Transverse colon (tissue), 4 donors: ENCODE measurements around the gene CATSPERD. TPM values are rescaled to one million over a fixed set of nuclear protein-coding genes. Genes with fewer than 3 reads are reported as not detected.

Experiments used
- DNase-seq: peaks from one replicate; pipeline ENCODE4 v3.0.0-alpha.2; 2019
- H3K27ac ChIP-seq, 4 donors: fragments of 200-600 bp; sonication (generic); 2 replicates each; pipeline ENCODE4 v1.5.1; 2016 to 2018; ENCODE audit warnings: inconsistent platforms in 4 of 4
- H3K27me3 ChIP-seq: fragments of 200-600 bp; sonication (generic); 2 replicates; pipeline ENCODE4 v1.5.1; 2017; ENCODE audit warnings: inconsistent platforms
- H3K36me3 ChIP-seq, 4 donors: fragments of 200-600 bp; sonication (generic); 2 replicates each; pipeline ENCODE4 v1.5.1; 2017 to 2019; ENCODE audit warnings: inconsistent platforms in 4 of 4
- H3K4me1 ChIP-seq, 4 donors: fragments of 200-600 bp; sonication (generic); 2 replicates each; pipeline ENCODE4 v1.5.1; 2017 to 2020; ENCODE audit warnings: inconsistent platforms in 4 of 4
- H3K4me3 ChIP-seq, 4 donors: fragments of 200-600 bp; sonication (generic); 1 replicate in 1 of 4; 2 replicates in 3 of 4; pipeline versions ENCODE4 v1.5.1 to v1.6.1; 2017 to 2019; ENCODE audit warnings: inconsistent platforms in 4 of 4
- H3K9me3 ChIP-seq, 2 donors: fragments of 200-600 bp; sonication (generic); 2 replicates each; pipeline ENCODE4 v1.5.1; 2017 to 2019; ENCODE audit warnings: inconsistent platforms in 2 of 2
- CTCF ChIP-seq, 5 experiments: fragments of 200-600 bp in 3 of 5; fragments of 450-650 bp in 2 of 5; sonication (generic) in 3 of 5; IDR thresholded peaks; 1 replicate in 2 of 5; 2 replicates in 3 of 5; pipeline ENCODE4 v1.5.1; 2016 to 2017; ENCODE audit warnings: antibody characterized with exemption in 5 of 5, inconsistent platforms in 3 of 5, mild to moderate bottlenecking in 2 of 5, moderate library complexity in 1 of 5
- EP300 ChIP-seq: sonication (generic); formaldehyde crosslinking; IDR thresholded peaks from one replicate; pipeline ENCODE4 v1.6.1; 2017; ENCODE audit warnings: antibody characterized with exemption, low read depth
- POLR2A ChIP-seq: fragments of 450-650 bp; IDR thresholded peaks from one replicate; pipeline ENCODE4 v1.6.1; 2016; ENCODE audit warnings: antibody characterized with exemption, mild to moderate bottlenecking, moderate library complexity
- POLR2AphosphoS5 ChIP-seq, 3 donors: sonication (generic); formaldehyde crosslinking; IDR thresholded peaks; one replicate each; pipeline ENCODE4 v1.6.1; 2016; ENCODE audit warnings: antibody characterized with exemption in 3 of 3
- WGBS, 2 donors: methylation state at CpG; one replicate each; pipeline ENCODE4 v1.1.5; 2018; ENCODE audit warnings: low coverage in 1 of 2; 5-methylcytosine and 5-hydroxymethylcytosine counted together
- in situ Hi-C, 4 donors: fragments of 200-750 bp; cut with MboI; loops; one replicate each; pipeline versions ENCODE4 v1.15.0 to v1.15.1; 2017; ENCODE audit warnings: low sequenced_read_pairs in 3 of 4, low pct_ligation_motif_present in 1 of 4, low pct_unique_long_range_greater_than_20kb in 1 of 4
- intact Hi-C: fragments of 100-400 bp; cut with DNase I; formaldehyde crosslinking; loops from one replicate; pipeline ENCODE4 v1.15.1; 2023; ENCODE audit warnings: low total_unique reads
- total RNA-seq, 4 donors: library from RNA; depleted of rRNA; stranded (reverse); fragments of >200 nt; gene quantifications; one replicate each; pipeline ENCODE4 v1.1.0, GENCODE V29; 2016

The CATSPERD gene
- total RNA-seq, 4 donors from 2014 or later = not detected

DNA sequence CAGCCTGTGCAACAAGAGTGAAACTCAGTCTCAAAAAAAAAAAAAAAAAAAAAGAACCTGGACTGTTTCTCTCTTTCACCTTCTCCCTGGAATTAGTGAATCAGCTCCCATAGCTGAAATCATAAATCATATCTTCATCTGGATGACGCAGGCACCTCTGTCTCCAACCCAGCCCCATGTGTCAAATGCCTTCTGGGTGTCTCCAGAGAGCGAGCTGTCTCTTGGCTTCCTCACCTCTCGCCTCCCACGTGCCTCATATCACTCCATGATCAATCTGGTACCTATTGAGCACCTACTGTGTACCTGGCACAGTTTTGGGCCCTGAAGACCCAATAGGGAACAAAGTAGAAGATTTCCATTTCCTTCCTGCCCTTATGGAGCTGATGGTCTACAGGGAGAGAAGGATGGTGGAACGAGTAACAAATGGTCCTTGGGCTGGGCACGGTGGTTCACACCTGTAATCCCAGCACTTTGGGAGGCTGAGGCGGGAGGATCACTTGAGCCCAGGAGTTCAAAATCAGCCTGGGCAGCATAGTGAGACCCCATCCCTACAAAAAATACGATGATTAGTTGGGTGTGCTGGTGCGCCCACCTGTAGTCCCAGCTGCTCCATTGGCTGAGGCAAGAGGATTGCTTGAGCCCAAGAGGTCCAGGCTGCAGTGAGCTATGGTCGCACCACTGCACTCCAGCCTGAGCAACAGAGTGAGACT is 37.1 kb upstream of the CATSPERD start:
- 80 to 94% methylated on average over 5 to 10 of the region's 10 CpGs for WGBS, 2 donors
- no peak for DNase-seq
- no peaks in the 10 kb centered on the region for H3K27me3 ChIP-seq

GRCh38 chr19:5684694-5685430 is 35.6 kb upstream of the CATSPERD start:
- no peak for DNase-seq
- no peaks in the 10 kb centered on the region for H3K9me3 ChIP-seq
- H3K36me3 ChIP-seq = no peaks in the 10 kb centered on the region
- 91% methylated on average over 18 of the region's 22 CpGs; no CpG with 5 or more reads in 1 of the 2 donors for WGBS, 2 donors
- in situ Hi-C loops (no loop called here), intact Hi-C loops (no loop called here)
- TF ChIP-seq POLR2AphosphoS5 (IDR thresholded peaks at IDR 0.05) = no peak
- TF ChIP-seq POLR2A = no peak
- TF ChIP-seq CTCF (IDR thresholded peaks at IDR 0.05) = no peak
- no peak for TF ChIP-seq EP300
- H3K27me3 ChIP-seq = no peaks in the 10 kb centered on the region
- no peak overlapping the region for H3K4me3 ChIP-seq
- no peak overlapping the region for H3K27ac ChIP-seq
- peaks cover 4 to 24% (median 17%) of the 10 kb centered on the region in 4 donors for H3K4me1 ChIP-seq

More for the DNA sequence above, 37.1 kb upstream of the CATSPERD start:
- no peaks in the 10 kb centered on the region for H3K36me3 ChIP-seq
- peaks cover 11 to 30% (median 23%) of the 10 kb centered on the region in 4 donors for H3K4me1 ChIP-seq
- intact Hi-C loops (no loop called here), in situ Hi-C loops (no loop called here)
- no peak overlapping the region for H3K27ac ChIP-seq
- TF ChIP-seq POLR2A = no peak
- no peak for TF ChIP-seq EP300
- no peak for TF ChIP-seq POLR2AphosphoS5 (IDR thresholded peaks at IDR 0.05)
- TF ChIP-seq CTCF (IDR thresholded peaks at IDR 0.05) = no peak
- H3K4me3 ChIP-seq = no peak overlapping the region
- no peaks in the 10 kb centered on the region for H3K9me3 ChIP-seq

- in situ Hi-C loops = no loop called here
- intact Hi-C loops = no loop called here
- Histone ChIP-seq H3K9me3 (no peaks in the 10 kb centered on the region), H3K4me3 (peak overlapping the region in 3 of 4 donors; percentile 42 to 70 (median 48)), H3K27ac (peak overlapping the region; percentile 83 to 93 (median 88)), H3K27me3 (no peaks in the 10 kb centered on the region), H3K36me3 (no peaks in the 10 kb centered on the region), H3K4me1 (peaks cover 0 to 26% (median 15%) of the 10 kb centered on the region in 4 donors)
- TF ChIP-seq POLR2A (no peak), POLR2AphosphoS5 (IDR thresholded peaks at IDR 0.05) (no peak), EP300 (no peak), CTCF (IDR thresholded peaks at IDR 0.05) (no peak)
- WGBS, 2 donors = 0 to 55% methylated on average over 1 to 15 of the region's 16 CpGs
- DNase-seq = no peak
Observed at GRCh38 chr19:5686326-5686646, 34.2 kb upstream of the CATSPERD start.

GRCh38 chr19:5686647-5687359 is 33.6 kb upstream of the CATSPERD start:
- DNase-seq = peak; percentile 100
- peak overlapping the region; percentile 83 to 93 (median 88) for H3K27ac ChIP-seq
- no peaks in the 10 kb centered on the region for H3K9me3 ChIP-seq
- peak overlapping the region; percentile 42 to 70 (median 48) for H3K4me3 ChIP-seq
- peak; percentile 80 to 93 (median 85) for TF ChIP-seq CTCF (IDR thresholded peaks at IDR 0.05)
- no peak for TF ChIP-seq EP300
- TF ChIP-seq POLR2AphosphoS5 (IDR thresholded peaks at IDR 0.05) = peak in 2 of 3 donors; percentile 23 to 29
- TF ChIP-seq POLR2A = no peak
- 0 to 3% methylated on average over 8 to 44 of the region's 59 CpGs for WGBS, 2 donors
- H3K36me3 ChIP-seq = no peaks in the 10 kb centered on the region
- in situ Hi-C loops = no loop called here
- H3K4me1 ChIP-seq = peaks cover 0 to 31% (median 19%) of the 10 kb centered on the region in 4 donors
- no peaks in the 10 kb centered on the region for H3K27me3 ChIP-seq
- intact Hi-C loops = no loop called here
